H1 (cell line): ENCODE measurements around the gene CDK13. TPM values are rescaled to one million over a fixed set of nuclear protein-coding genes. Genes with fewer than 3 reads are reported as not detected.

Source experiments
- CTCF ChIA-PET: fragments of 300-600 bp; sonication (Branson Sonifier 250); formaldehyde crosslinking; loops from one replicate; lab custom pipeline; 2021; ENCODE audit not compliant: partially characterized antibody; lab: Charles Lee
- POLR2A ChIA-PET: fragments of 300-600 bp; sonication (Branson Sonifier 250); formaldehyde crosslinking; loops from one replicate; lab custom pipeline; 2021; ENCODE audit warnings: inconsistent platforms; ENCODE audit not compliant: partially characterized antibody; lab: Charles Lee
- DNase-seq, 2 experiments: peaks; one replicate each; pipeline versions ENCODE4 v3.0.0 to v3.0.0-alpha.2; 2010 to 2022; ENCODE audit warnings: low spot score in 2 of 2, low read depth in 1 of 2, mixed read lengths in 1 of 2
- FAIRE-seq: peaks from 2 replicates; lab custom pipeline; 2011; peaks lifted over from hg19 to GRCh38; lab: Jason Lieb, UNC
- H2AFZ ChIP-seq: 2 replicates; pipeline ENCODE4 v1.8.1; 2012; ENCODE audit warnings: low read length, inconsistent platforms
- H2AK5ac ChIP-seq: 2 replicates; pipeline ENCODE4 v1.6.1; 2013; ENCODE audit warnings: low read depth, low read length
- H2BK120ac ChIP-seq: replicated peaks from 2 replicates; pipeline ENCODE3; 2013; ENCODE audit warnings: low read depth, low read length, inconsistent platforms
- H2BK12ac ChIP-seq: 2 replicates; pipeline ENCODE4 v1.6.1; 2013; ENCODE audit warnings: low read depth, low read length
- H2BK15ac ChIP-seq: 2 replicates; pipeline ENCODE4 v1.6.1; 2013; ENCODE audit warnings: low read length
- H2BK20ac ChIP-seq: 2 replicates; pipeline ENCODE4 v1.6.1; 2013; ENCODE audit warnings: low read length
- H2BK5ac ChIP-seq: 2 replicates; pipeline ENCODE4 v1.6.1; 2013; ENCODE audit warnings: low read depth, low read length
- H3K14ac ChIP-seq: 2 replicates; pipeline ENCODE4 v1.6.1; 2013; ENCODE audit warnings: inconsistent platforms; ENCODE audit not compliant: insufficient read length
- H3K18ac ChIP-seq: 2 replicates; pipeline ENCODE4 v1.6.1; 2013; ENCODE audit warnings: low read length; ENCODE audit errors: extremely low read depth
- H3K23ac ChIP-seq: 2 replicates; pipeline ENCODE4 v1.6.1; 2013; ENCODE audit warnings: inconsistent platforms; ENCODE audit not compliant: insufficient read length
- H3K23me2 ChIP-seq: 2 replicates; pipeline ENCODE4 v1.6.1; 2013; ENCODE audit warnings: low read depth, low read length
- H3K27ac ChIP-seq: 2 replicates; pipeline ENCODE4 v1.6.1; 2011; ENCODE audit warnings: low read depth, low read length, inconsistent platforms
- H3K27me3 ChIP-seq, 4 experiments: replicated peaks in 1 of 4; 1 replicate in 1 of 4; 2 replicates in 3 of 4; pipeline versions ENCODE4 v1.6.1 to v1.8.1; 2011 to 2013; ENCODE audit warnings: low read length in 3 of 4, mild to moderate bottlenecking in 3 of 4, inconsistent platforms in 2 of 4, mixed read lengths in 2 of 4, moderate library complexity in 1 of 4; ENCODE audit not compliant: control insufficient read depth in 3 of 4, insufficient read depth in 3 of 4; ENCODE audit errors: extremely low read depth in 1 of 4
- H3K36me3 ChIP-seq, 4 experiments: 2 replicates each; pipeline versions ENCODE4 v1.6.1 to v1.8.1; 2011 to 2013; ENCODE audit warnings: mild to moderate bottlenecking in 4 of 4, low read length in 3 of 4, moderate library complexity in 2 of 4, control low read depth in 1 of 4, inconsistent platforms in 1 of 4; ENCODE audit not compliant: insufficient read depth in 4 of 4, control insufficient read depth in 2 of 4
- H3K4ac ChIP-seq: replicated peaks from 2 replicates; pipeline ENCODE3; 2013; ENCODE audit warnings: low read length, low read depth, mixed read lengths, inconsistent platforms; ENCODE audit not compliant: insufficient read length
- H3K4me1 ChIP-seq, 4 experiments: replicated peaks in 1 of 4; 1 replicate in 1 of 4; 2 replicates in 3 of 4; pipeline versions ENCODE4 v1.6.1 to v1.8.1; 2011 to 2013; ENCODE audit warnings: low read length in 3 of 4, inconsistent platforms in 2 of 4, mixed read lengths in 1 of 4; ENCODE audit not compliant: insufficient read depth in 4 of 4, control insufficient read depth in 3 of 4
- H3K4me2 ChIP-seq, 2 experiments: 2 replicates each; pipeline versions ENCODE4 v1.6.1 to v1.8.1; 2011 to 2013; ENCODE audit warnings: low read depth in 2 of 2, low read length in 2 of 2, control low read depth in 1 of 2, inconsistent platforms in 1 of 2, mild to moderate bottlenecking in 1 of 2; ENCODE audit not compliant: insufficient read depth in 1 of 2
- H3K4me3 ChIP-seq, 4 experiments: fragments of 200-600, 300-600 bp in 1 of 4; sonication (generic), shearing (Covaris generic), sonication (Bioruptor Twin) in 1 of 4; 2 replicates each; pipeline versions ENCODE4 v1.5.1 to v1.8.1; 2011 to 2016; ENCODE audit warnings: low read length in 4 of 4, low read depth in 3 of 4, control low read depth in 2 of 4, inconsistent platforms in 2 of 4, mild to moderate bottlenecking in 2 of 4, mixed read lengths in 1 of 4, moderate library complexity in 1 of 4; ENCODE audit not compliant: insufficient read depth in 2 of 4; ENCODE audit errors: extremely low read depth in 1 of 4
- H3K56ac ChIP-seq: replicated peaks from 2 replicates; pipeline ENCODE3; 2013; ENCODE audit warnings: low read depth, mild to moderate bottlenecking, mixed read lengths, low read length, inconsistent platforms; ENCODE audit not compliant: insufficient read length
- H3K79me1 ChIP-seq: 2 replicates; pipeline ENCODE4 v1.6.1; 2013; ENCODE audit warnings: low read depth, low read length, control low read depth
- H3K79me2 ChIP-seq, 2 experiments: 2 replicates each; pipeline versions ENCODE4 v1.6.1 to v1.8.1; 2012 to 2013; ENCODE audit warnings: low read length in 2 of 2, mild to moderate bottlenecking in 2 of 2, inconsistent platforms in 1 of 2; ENCODE audit not compliant: insufficient read depth in 2 of 2, control insufficient read depth in 1 of 2
- H3K9ac ChIP-seq, 4 experiments: replicated peaks in 1 of 4; 1 replicate in 1 of 4; 2 replicates in 3 of 4; pipeline versions ENCODE4 v1.6.1 to v1.8.1; 2011 to 2013; ENCODE audit warnings: low read depth in 3 of 4, low read length in 3 of 4, control low read depth in 2 of 4, mild to moderate bottlenecking in 2 of 4, moderate library complexity in 2 of 4, inconsistent platforms in 1 of 4; ENCODE audit errors: extremely low read depth in 1 of 4
- H3K9me3 ChIP-seq, 2 experiments: 2 replicates each; pipeline versions ENCODE4 v1.6.1 to v1.8.1; 2012 to 2013; ENCODE audit warnings: mild to moderate bottlenecking in 2 of 2, moderate library complexity in 2 of 2, control low read depth in 1 of 2, inconsistent platforms in 1 of 2, low read depth in 1 of 2, low read length in 1 of 2, mixed read lengths in 1 of 2; ENCODE audit not compliant: insufficient read depth in 2 of 2
- H4K20me1 ChIP-seq, 2 experiments: replicated peaks in 1 of 2; 2 replicates each; pipeline versions ENCODE3 to v1.8.1; 2011 to 2013; ENCODE audit warnings: inconsistent platforms in 2 of 2, low read length in 2 of 2, mild to moderate bottlenecking in 1 of 2; ENCODE audit not compliant: insufficient read depth in 2 of 2, control insufficient read depth in 1 of 2
- H4K5ac ChIP-seq: 2 replicates; pipeline ENCODE4 v1.6.1; 2013; ENCODE audit warnings: low read length, low read depth, mixed read lengths, inconsistent platforms; ENCODE audit not compliant: insufficient read length
- H4K8ac ChIP-seq: 2 replicates; pipeline ENCODE4 v1.8.0; 2013; ENCODE audit warnings: mild to moderate bottlenecking, moderate library complexity, low read length, inconsistent platforms; ENCODE audit not compliant: insufficient read depth; ENCODE audit errors: extremely low read depth
- H4K91ac ChIP-seq: replicated peaks from 2 replicates; pipeline ENCODE3; 2013; ENCODE audit warnings: low read length, mixed read lengths, inconsistent platforms; ENCODE audit not compliant: insufficient read length
- SIRT6 ChIP-seq: IDR thresholded peaks from one replicate; pipeline ENCODE4 v1.7.1; 2012; ENCODE audit warnings: low read length, inconsistent platforms
- WGBS, 2 experiments: shearing (Covaris generic) in 1 of 2; methylation state at CpG; one replicate each; pipeline versions ENCODE4 v1.1.6 to v1.1.7; 2013 to 2015; ENCODE audit warnings: low lambda C conversion rate in 2 of 2, mixed read lengths in 2 of 2, inconsistent platforms in 1 of 2, low coverage in 1 of 2, missing lambda C conversion rate in 1 of 2; ENCODE audit not compliant: insufficient replicate concordance in 2 of 2, insufficient coverage in 1 of 2, insufficient read length in 1 of 2; ENCODE audit errors: extremely low coverage in 1 of 2, missing lambda C conversion rate in 1 of 2; 5-methylcytosine and 5-hydroxymethylcytosine counted together
- polyA plus RNA-seq, 7 experiments: library from polyadenylated mRNA; depleted of rRNA in 3 of 7; stranded (reverse) in 5 of 7; unstranded in 2 of 7; fragments of >200 nt in 5 of 7; fragments of 200-250 nt in 2 of 7; gene quantifications; 1 replicate in 5 of 7; 2 replicates in 1 of 7; 4 replicates in 1 of 7; pipeline versions ENCODE4 v1.2.1 to v1.2.3, GENCODE V29; 2011 to 2013; ENCODE audit warnings: missing spikeins in 2 of 7, mixed read lengths in 2 of 7
- total RNA-seq: library from RNA; stranded (reverse); fragmentation: NEBNext Ultra II Directional; extraction: Animal tissue kit (Norgen Biotek cat#: 25700); gene quantifications from 2 replicates; pipeline ENCODE4 v1.2.1, GENCODE V29; 2021

Gene CDK13
- total and polyA plus RNA-seq, 2 of the 8 experiments (the other 6 are each of a cell fraction or from before 2014, with no cell fraction given): 22.6 to 49.5 TPM

- Histone ChIP-seq H4K20me1 (no peaks in the 10 kb centered on the region), H3K9ac (no peak overlapping the region), H4K8ac (no peak overlapping the region), H2AFZ (no peak overlapping the region), H3K4ac (no peak overlapping the region), H4K91ac (no peak overlapping the region), H3K14ac (no peak overlapping the region), H3K4me3 (no peak overlapping the region), H3K18ac (no peak overlapping the region), H3K27me3 (no peaks in the 10 kb centered on the region), H2BK15ac (no peak overlapping the region), H3K36me3 (no peaks in the 10 kb centered on the region; a peak in 2 of 8 replicates), H3K79me2 (no peaks in the 10 kb centered on the region), H2BK20ac (no peak overlapping the region), H2BK5ac (no peak overlapping the region; the same call in 1 of the 2 replicates), H3K4me2 (no peak overlapping the region), H3K79me1 (no peaks in the 10 kb centered on the region), H3K56ac (no peak overlapping the region), H2BK12ac (no peak overlapping the region), H3K23ac (no peak overlapping the region), H3K27ac (no peak overlapping the region), H2AK5ac (no peak overlapping the region; the same call in 1 of the 2 replicates), H3K4me1 (no peaks in the 10 kb centered on the region), H3K9me3 (no peaks in the 10 kb centered on the region), H4K5ac (no peak overlapping the region), H2BK120ac (no peak overlapping the region), H3K23me2 (no peaks in the 10 kb centered on the region)
- WGBS, 2 experiments: 93% methylated on average over 2 of the region's 2 CpGs; no CpG with 5 or more reads in 1 of the 2 experiments
- CTCF ChIA-PET: interaction anchor here (0.6 to 1.9 kb wide), 5 partner anchors 15 to 161 kb away, joined by 3 to 8 read pairs (median 3); no protein-coding TSS in a partner anchor
- POLR2A ChIA-PET: interaction anchor here (0.5 kb wide), 1 partner anchor 154 kb away, joined by 3 read pairs; no protein-coding TSS in a partner anchor
- DNase-seq: no peak
- FAIRE-seq: no peak
- TF ChIP-seq SIRT6: no peak
Observed at GRCh38 chr7:40057292-40057691, 107.2 kb downstream of the CDK13 start.
